GM19397 (cell line): Measurements from ENCODE around the gene RMDN2.
"Not testable (repeated sequence)": the region's sequence is repeated elsewhere in the genome, so short reads cannot be mapped to it uniquely, and the experiment has no call there.

ENCODE experiments used
- ATAC-seq: cut with Tn5 transposase; IDR thresholded peaks from one replicate; pipeline ENCODE4 v1.9.1; 2021; ENCODE audit warnings: mild to moderate bottlenecking, moderate library complexity; ENCODE audit not compliant: unreplicated experiment

The RMDN2 gene

DNA sequence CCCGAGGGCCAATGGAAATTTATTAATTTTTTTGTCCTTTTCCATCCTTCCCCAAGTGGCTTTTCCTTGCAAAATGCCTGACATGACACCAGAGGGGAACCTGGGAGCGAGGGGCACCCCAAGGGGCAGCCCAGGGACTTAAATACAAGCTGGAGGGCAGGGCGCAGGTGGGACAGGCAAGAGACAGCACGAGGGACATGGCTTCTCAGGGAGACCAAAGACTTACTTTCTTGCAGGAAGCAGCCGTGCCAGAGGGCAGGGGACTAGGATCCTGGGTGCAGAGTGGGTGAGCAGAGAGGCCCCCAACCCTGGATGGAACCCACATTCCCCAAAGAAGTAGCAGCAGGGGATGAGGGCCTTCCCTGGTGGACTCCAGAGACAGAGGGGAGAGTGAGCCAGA lies 5.3 kb downstream of the RMDN2 start:
- ATAC-seq, result not testable (repeated sequence)

DNA sequence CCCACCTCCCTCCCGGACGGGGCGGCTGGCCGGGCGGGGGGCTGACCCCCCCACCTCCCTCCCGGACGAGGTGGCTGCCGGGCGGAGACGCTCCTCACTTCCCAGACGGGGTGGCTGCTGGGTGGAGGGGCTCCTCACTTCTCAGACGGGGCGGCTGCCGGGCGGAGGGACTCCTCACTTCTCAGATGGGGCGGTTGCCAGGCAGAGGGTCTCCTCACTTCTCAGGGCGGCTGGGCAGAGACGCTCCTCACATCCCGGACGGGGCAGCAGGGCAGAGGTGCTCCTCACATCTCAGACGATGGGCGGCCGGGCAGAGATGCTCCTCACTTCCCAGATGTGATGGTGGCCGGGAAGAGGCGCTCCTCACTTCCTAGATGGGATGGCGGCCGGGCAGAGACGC lies 7.8 kb downstream of the RMDN2 start:
- not testable (repeated sequence) for ATAC-seq

DNA sequence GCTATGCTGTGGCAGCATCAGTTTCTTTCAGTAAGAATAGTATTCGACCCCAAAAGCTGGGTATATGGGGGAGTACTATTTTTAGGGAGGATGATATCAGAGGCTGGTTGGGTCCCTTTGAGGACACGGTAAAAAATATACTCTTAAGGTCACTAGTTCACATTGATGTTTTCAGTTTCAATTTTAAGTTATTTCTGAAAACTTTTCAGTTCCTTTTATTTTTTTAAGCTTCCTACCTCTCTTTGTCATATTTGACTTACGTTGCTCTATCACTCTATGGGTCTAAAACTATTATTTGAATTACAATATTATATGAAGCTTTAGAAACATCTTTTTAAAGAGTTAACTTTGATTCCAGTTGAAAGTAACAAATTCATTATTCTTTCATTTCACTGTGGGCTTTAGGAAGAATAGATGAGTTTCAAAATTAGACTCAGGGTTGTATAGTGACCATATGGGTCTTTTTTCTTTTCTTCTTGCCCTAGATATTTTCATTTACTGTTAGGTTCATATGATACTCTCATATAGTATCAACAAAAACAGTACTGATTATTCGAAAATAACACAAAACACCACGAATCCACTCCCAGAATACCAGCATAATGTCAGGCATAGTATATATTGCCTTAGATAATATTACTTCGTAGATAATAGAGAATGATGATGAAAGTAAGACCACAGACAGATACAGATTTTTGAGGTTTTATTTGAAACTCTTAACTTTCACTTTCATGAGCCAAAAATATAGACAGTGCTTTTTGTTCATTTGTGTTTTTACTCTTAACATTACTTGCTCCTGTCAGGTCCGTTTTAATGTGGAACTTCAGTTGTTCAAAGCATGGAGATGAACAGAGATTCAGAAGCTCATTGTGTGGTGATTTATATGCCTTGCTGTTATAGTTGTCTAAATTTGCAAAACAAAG lies 9.8 kb downstream of the RMDN2 start:
- ATAC-seq, result peak; percentile 89

DNA sequence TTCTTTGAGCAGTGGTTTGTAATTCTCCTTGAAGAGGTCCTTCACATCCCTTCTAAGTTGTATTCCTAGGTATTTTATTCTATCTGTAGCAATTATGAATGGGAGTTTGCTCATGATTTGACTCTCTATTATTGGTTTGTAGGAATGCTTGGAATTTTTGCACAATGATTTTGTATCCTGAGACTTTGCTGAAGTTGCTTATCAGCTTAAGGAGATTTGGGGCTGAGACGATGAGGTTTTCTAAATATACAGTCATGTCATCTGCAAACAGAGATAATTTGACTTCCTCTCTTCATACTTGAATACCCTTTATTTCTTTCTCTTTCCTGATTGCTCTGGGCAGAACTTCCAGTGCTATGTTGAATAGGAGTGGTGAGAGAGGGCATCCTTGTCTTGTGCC lies 12.5 kb downstream of the RMDN2 start:
- not testable (repeated sequence) for ATAC-seq

DNA sequence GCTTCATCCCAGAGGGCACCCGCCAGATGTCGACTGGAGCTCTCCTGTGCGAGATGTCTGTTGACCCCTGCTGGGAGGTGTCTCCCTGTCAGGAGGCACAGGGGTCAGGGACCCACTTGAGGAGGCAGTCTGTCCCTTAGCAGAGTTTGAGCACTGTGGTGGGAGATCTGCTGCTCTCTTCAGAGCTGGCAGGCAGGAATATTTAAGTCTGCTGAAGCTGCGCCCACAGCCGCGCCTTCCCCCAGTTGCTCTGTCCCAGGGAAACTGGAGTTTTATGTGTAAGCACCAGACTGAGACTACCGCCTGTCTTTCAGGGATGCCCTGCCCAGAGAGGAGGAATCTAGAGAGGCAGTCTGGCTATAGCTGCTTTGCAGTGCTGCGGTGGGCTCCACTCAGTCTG lies 16.2 kb downstream of the RMDN2 start:
- not testable (repeated sequence) for ATAC-seq

DNA sequence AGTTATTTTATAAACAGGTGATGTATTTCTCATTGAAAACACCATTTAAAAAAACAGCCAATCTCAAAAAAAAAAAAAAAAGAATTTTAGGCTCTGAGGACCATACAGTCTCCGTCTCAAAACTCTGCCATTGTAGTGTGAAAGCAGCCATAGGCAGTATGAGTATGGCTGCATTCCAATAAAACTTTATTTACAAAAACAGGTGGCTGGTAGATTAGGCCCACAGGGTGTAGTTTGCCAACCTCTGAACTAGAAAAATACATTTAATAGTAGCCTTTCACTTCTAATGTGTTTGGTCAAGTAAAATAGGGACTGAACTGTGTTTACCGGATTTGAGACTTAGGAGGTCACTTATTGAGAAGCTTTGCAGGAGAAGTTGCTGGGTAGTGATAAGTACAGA lies 19.2 kb downstream of the RMDN2 start:
- no peak for ATAC-seq

DNA sequence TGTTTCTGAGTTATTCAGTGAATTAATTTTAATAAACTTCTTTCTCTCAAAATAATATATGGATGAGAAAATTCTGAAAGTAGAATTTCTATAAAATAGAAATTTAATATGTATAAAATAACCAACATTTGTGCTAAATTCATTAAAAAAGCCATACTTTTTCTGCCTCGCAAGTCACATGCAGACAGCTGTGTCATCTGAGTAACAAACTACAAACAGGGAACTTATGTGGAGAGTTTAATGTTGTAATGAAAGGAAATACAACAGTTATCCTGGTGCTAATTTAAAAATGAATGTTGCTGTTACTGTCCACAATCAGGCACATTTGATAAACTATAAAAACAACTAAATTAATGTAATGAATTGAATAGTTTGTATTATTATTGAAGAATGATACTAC lies 22.2 kb downstream of the RMDN2 start:
- ATAC-seq, result no peak

DNA sequence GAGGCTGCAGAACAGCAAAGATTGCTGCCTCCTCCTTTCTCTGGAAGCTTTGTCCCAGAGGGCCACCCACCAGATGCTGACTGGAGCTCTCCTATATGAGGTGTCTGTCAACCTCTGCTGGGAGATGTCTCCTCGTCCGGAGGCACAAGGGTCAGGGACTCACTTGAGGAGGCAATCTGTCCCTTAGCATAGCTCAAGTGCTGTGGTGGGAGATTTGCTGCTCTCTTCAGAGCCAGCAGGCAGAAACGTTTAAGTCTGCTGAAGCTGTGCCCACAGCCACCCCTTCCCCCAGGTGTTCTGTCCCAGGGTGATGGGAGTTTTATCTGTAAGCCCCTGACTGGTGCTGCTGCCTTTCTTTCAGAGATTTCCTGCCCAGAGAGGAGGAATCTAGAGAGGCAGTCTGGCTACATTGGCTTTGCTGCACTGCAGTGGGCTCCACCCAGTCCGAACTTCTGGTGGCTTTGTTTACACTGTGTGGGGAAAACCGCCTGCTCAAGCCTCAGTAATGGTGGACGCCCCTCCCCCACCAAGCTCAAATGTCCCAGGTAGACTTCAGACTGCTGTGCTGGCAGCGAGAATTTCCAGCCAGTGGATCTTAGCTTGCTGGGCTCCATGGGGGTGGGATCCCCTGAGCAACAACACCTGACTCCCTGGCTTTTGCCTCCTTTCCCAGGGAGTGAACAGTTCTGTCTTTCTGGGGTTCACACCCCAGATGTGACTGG lies 37.1 kb downstream of the RMDN2 start:
- not testable (repeated sequence) for ATAC-seq

DNA sequence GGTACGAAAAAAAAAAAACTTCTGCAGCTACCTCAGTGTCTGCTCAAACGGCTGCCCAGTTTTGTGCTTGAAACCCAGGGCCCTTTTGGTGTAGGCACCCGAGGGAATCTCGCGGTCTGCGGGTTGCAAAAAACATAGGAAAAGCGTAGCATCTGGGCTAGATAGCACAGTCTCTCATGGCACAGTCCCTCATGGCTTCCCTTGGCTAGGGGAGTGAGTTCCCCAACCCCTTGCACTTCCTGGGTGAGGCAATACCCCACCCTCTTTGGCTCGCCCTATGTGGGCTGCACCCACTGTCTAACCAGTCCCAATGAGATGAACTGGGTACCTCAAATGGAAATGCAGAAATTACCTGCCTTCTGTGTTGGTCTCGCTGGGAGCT lies 37.6 kb downstream of the RMDN2 start:
- not testable (repeated sequence) for ATAC-seq

DNA sequence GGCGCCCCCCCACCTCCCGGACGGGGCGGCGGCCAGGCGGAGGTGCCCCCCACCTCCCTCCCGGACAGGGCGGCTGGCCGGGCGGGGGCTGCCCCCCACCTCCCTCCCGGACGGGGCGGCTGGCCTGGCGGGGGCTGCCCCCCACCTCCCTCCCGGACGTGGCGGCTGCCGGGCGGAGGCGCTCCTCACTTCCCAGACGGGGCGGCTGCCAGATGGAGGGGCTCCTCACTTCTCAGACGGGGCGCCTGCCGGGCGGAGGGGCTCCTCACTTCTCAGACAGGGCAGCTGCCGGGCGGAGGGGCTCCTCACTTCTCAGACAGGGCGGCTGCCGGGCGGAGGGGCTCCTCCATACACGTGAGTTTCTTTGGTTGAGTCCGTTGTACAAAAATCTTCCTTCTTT lies 38.8 kb downstream of the RMDN2 start:
- not testable (repeated sequence) for ATAC-seq

DNA sequence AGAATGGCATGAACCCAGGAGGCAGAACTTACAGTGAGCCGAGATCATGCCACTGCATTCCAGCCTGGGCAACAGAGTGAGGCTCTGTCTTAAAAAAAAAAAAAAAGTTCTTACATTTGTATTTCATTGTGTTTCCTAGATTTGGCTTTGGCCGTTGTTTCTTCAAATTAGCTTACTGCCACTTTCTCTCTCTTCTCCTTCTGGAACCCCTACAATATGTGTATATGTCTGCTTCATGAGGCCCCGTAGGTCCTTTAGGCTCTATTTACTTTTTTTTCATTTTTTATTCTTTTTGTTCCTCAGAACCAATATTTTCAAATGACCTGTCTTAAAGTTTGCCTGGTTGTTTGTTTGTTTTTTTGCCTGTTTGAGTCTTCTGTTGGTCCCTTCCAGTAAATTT lies 41.2 kb downstream of the RMDN2 start:
- ATAC-seq, result no peak

DNA sequence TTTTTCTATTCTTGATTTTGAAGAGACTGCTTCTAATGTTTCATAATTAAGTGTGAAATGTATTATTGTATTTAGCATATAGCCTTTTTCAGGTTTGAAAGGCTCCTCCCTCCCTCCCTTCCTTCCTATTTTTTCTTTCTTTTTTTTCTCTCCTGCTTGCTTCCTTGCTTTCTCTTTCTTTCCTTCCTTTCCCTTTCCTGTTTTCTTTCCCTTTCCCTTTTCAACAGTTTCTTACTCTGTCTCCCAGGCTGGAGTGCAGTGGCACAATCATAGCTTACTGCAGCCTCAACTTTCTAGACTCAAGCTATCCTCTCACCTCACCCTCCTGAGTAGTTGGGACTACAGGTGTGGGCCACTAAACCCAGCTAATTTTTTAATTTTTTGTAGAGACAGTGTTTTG lies 44.6 kb downstream of the RMDN2 start:
- ATAC-seq, result no peak

DNA sequence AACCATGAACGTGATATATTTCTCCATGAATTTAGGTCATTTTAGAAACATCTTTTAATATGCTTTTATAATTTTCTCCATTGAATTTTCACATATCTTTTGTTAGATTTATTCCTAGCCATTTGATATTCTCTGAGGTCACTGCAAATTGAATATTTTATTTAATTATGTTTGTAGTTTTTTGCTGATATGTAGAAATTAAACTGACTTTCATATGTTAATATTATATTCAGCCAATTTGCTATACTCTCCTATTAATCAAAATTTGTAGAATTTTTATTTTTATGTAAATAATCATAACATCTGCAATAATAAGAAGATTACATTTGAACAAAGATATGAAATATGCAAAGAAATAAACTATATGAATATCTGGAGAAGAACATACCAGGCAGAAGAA lies 46.9 kb downstream of the RMDN2 start:
- ATAC-seq, result no peak

DNA sequence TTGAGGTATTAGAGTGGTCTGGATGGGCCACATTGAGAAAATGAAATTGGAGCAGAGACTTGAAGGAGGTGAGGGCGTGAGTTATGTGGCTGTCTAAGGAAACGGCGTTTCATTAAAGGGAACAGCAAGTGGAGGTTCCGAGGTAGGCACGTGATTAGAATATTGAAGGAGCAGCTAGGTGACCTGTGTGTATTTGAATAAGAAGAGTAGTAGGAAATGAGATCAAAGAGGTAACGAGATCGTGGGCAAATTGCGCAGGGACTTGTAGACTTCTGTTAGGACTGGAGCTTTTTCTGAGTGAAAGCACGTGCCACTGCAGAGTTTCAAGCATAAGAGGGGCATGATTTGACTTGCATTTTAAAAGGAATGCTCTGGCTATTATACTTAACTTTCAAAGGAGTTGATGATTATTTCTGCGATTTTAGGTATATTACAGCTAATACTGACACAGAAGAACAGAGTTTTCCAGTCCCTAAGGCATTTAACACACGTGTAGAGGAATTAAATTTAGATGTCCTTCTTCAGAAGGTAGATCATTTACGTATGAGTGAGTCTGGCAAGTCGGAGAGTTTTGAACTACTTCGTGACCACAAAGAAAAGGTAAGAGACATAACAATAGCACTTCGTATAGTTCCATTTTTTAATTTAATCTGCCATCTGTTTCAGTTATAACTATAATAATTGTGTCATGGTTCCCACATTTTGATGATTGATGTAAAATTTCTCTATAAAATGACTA lies 48.7 kb downstream of the RMDN2 start:
- no peak for ATAC-seq

DNA sequence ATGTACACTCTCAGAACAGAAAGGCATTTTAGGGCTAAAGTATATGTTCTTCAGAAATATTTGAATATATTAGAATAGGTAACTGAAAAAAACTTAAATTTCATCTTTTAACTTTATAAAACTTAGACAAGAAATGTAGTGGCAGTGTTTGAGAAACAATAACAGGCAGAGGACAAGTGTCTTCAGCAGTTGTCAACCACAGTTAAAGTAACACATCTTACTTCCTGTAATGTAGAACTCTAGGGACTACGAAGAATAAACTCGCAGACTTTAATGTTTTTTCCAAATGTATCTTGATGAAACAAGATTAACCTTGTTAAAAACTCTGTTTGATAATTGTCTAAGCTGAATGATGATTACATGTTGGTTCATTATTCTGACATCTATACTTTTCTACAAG lies 50.7 kb downstream of the RMDN2 start:
- ATAC-seq, result no peak

DNA sequence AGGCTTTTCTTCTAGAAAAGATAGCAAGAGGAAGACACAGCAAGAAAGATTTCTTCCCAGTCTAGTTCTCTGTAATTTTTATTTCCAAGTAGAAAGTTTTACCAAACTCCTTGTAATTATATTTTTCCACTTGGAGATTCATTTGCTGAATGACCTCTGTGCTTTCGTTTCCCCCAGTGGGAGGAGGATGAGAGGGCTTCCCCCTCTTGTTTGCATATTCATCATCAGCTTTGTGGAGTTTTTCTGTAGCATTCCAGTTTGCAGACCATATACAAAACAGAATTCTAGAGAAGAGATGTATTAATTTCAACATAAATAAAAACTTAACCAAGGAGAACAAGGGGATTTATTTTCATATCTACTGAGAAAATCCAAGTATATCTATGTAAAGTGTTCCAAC lies 51.3 kb downstream of the RMDN2 start:
- no peak for ATAC-seq

DNA sequence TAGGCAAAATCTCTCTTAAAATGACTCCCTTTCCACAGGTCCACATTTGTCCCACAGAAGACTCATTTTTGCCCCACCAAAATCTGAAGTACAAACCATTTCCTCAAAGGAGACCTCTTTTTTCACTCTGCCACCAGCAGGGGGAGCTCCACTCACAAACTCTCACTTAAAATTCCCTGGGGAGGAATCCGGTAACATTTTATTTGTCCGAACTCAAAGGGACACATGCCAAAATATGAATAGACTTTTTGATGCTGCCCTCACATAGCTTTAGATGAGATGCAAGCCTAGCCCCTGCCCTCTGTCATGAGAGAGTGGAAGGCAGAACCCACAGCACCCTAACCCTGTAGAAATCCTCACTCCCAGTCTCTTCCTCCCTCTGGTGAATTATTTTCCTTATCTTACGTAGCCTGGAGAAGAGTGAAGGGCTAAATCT lies 57.1 kb downstream of the RMDN2 start:
- ATAC-seq, result no peak

DNA sequence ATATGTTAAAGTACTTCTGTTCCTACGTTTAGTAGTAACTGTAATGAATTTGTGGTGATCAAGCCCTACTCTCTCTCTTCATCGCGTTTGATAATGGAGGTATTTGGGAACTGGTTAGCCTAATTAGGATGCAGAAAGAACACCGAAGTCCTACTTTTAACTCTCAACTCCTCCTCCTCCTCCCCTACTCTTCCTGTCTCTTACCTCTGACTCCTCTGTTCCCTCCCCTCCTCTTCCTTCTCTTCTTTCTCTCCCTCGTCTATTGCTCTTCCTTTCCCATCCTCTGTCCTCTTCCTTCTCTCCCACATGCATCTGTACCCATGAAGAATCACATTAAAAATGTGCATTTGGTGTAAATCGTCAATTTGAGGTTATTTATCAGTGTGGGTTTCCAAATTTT lies 57.8 kb downstream of the RMDN2 start:
- ATAC-seq, result no peak

DNA sequence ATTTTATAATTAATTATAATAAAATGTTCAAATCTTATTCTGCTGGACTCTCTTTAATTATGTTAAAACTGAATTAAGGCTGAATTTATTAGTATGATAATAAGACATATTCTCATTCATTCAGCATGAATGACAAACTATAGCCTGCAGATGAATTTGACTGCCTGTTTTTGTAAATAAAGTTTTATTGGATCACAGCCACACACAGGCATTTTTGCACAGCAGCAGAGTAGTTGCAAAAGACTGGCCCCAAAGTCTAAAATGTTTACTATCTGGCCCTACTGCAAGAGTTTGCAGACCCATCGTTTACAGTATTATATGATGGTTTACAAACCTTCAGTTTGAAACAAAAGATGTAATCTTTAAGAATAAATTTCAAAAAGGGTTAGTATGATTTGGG lies 58.6 kb downstream of the RMDN2 start:
- ATAC-seq, result no peak

DNA sequence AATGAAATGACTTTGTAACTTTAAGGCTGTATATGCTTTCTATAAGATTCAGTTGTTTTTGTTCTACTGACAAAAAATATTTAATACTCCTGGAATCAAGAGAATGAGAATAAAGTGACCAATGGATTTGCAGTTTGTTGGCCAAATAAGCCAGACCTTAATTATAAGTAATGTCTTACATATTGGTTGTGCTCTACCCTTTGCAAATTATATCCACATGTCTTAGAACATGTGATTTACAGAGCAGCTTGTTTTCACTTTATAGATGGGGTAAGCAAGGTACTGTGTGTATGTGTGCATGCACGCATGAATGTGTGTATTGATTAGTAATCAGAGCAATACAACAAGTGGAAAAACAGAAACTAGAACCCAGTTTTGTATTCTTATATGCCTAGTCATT lies 59.1 kb downstream of the RMDN2 start:
- ATAC-seq, result no peak

DNA sequence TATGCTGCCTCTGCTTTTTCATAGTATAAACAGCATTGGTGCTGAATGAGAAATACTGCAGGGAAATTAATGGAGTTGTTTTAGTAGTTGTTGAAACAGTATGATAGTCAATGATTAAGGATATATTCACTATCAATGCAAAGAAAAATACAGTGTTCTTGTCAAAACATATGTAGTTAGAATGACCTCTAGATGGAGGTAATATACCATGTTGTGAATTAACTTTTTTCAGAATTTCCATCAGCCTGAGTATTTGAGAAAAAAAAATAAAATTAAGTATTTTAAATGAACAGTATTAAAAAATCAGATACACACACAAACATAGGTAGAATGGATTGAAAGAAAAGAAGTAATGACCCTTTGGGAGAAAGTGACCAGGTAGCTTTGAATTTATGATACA lies 59.5 kb downstream of the RMDN2 start:
- ATAC-seq, result no peak

DNA sequence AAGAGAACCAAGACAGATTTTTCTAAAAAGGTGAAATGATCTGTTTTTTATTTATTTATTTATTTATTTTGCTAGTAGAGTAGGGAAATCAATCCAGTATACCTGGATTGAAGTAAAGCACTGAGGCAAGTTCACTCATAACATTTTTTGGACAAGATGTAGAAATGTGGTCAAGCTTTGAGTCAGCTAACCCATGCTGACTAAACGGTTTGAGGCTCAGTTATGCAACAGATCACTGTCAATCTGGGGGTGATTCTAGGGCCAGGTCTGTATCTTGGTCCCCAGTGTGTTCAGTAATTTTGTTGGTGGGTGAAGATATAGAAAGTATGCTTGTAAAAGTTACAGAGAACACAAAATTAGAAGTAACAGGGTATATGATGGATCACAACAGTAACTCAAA lies 60.2 kb downstream of the RMDN2 start:
- ATAC-seq, result no peak
